ENCODE results near the gene SEZ6L2.
A peak's percentile ranks its signal among the peaks of the same experiment; 100 is the strongest.
"Not testable (repeated sequence)": the region's sequence is repeated elsewhere in the genome, so short reads cannot be mapped to it uniquely, and the experiment has no call there.

The SEZ6L2 gene

GRCh38 chr16:29899516-29900101 is at the start of gene SEZ6L2:
Gene SEZ6L2 (minus strand): TSS chr16:29899550. CDS start chr16:29899019, 531 bp downstream.
- Histone ChIP-seq H3K27me3 (ENCODE audit: control insufficient read depth, insufficient read depth, low read length) (no peaks in the 10 kb centered on the region), H3K4me3 (ENCODE audit: low read depth, low read length) (peak within 1 kb of the TSS; percentile 92), H3K9me3 (ENCODE audit: control insufficient read depth, insufficient read depth, low read length) (no peaks in the 10 kb centered on the region), H3K36me3 (ENCODE audit: control insufficient read depth, insufficient read depth, low read length) (peaks cover 8% of the 10 kb centered on the region), H3K4me1 (ENCODE audit: control insufficient read depth, insufficient read depth, low read length) (no peaks in the 10 kb centered on the region), H3K9ac (ENCODE audit: low read depth, low read length) (peak within 1 kb of the TSS; percentile 77)

DNA sequence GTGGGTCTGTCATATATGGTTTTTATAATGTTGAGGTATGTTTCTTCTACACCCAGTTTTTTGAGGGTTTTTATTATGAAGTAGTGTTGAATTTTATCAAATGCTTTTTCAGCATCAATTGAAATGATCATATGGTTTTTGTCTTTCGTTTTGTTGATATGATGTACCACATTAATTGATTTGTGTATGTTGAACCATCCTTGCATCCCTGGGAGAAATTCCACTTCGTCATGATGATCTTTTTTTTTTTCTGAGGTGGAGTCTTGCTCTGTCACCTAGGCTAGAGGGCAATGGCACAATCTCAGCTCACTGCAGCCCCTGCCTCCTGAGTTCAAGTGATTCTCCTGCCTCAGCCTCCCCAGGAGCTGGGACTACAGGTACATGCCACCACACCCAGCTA is 48.5 kb upstream of the SEZ6L2 start:
- Histone ChIP-seq H3K36me3 (ENCODE audit: control insufficient read depth, insufficient read depth, low read length) (no peaks in the 10 kb centered on the region), H3K9me3 (ENCODE audit: control insufficient read depth, insufficient read depth, low read length) (no peaks in the 10 kb centered on the region), H3K4me1 (ENCODE audit: control insufficient read depth, insufficient read depth, low read length) (peaks cover 7% of the 10 kb centered on the region), H3K9ac (ENCODE audit: low read depth, low read length) (no peak overlapping the region), H3K4me3 (ENCODE audit: low read depth, low read length) (no peak overlapping the region), H3K27me3 (ENCODE audit: control insufficient read depth, insufficient read depth, low read length) (no peaks in the 10 kb centered on the region)

DNA sequence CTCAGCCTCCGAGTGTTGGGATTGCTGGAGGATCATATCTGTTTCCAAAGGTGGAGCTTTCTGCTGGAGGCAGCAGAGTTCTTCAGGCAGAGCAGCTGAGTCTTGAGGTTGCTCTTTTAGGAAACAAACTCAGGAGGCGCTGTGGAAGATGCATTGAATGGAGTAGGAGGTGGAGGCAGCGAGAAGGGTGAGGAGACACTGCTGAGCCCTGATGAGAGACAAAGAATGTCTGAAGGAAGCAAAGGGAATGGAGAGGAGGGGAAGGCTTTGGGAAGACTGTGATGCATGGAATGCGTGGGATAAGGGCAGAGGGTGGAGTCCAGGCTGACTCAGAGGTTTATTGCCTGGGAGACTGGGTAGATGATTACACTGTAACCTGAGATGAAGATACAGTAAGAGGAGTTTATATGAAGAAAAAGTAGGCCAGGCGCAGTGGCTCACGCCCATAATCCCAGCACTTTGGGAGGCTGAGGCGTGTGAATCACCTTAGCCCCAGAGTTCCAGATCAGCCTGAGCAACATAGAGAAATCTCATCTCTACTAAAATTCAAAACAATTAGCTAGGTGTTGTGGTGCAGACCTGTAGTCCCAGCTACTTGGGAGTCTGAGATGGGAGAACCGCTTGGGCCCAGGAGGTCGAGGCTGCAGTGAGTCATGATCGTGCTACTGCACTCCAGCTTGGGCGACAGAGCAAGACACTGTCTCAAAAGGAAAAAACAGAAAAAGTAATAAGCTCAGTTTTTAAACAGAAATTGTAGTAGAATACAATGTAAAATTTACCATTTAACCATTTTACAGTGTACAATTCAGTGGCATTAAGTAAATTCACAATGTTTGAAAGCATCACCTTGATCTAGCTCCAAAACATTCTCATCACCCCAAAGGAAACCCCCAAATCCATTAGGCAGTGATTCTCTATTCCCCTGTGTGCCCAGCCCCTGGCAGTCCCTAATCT is 44.8 kb upstream of the SEZ6L2 start:
- no peak overlapping the region for H3K9ac ChIP-seq (ENCODE audit: low read depth, low read length)
- peaks cover 7% of the 10 kb centered on the region for H3K4me1 ChIP-seq (ENCODE audit: control insufficient read depth, insufficient read depth, low read length)
- no peaks in the 10 kb centered on the region for H3K9me3 ChIP-seq (ENCODE audit: control insufficient read depth, insufficient read depth, low read length)
- no peaks in the 10 kb centered on the region for H3K27me3 ChIP-seq (ENCODE audit: control insufficient read depth, insufficient read depth, low read length)
- no peaks in the 10 kb centered on the region for H3K36me3 ChIP-seq (ENCODE audit: control insufficient read depth, insufficient read depth, low read length)
- no peak overlapping the region for H3K4me3 ChIP-seq (ENCODE audit: low read depth, low read length)

DNA sequence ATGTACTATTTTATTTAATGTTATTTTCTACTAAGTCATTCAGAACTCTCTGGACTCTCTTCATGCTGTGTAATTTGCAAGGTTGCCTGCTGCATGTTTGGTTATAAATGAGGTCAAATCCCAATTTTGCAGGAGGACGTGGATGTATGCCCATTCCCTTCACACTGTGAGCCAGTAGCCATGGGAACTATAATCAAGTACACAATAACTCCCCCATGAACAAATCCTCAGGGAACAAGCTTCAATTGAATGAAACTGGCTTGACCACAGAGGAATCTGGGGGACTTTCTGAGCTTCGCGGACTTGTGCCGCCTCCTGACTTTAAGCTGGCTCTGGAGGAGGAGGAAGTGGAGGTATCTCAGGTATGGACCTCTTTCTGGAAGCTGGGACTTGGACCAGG is 41.3 kb upstream of the SEZ6L2 start:
- Histone ChIP-seq H3K4me3 (ENCODE audit: low read depth, low read length) (no peak overlapping the region), H3K9me3 (ENCODE audit: control insufficient read depth, insufficient read depth, low read length) (no peaks in the 10 kb centered on the region), H3K4me1 (ENCODE audit: control insufficient read depth, insufficient read depth, low read length) (peaks cover 7% of the 10 kb centered on the region), H3K9ac (ENCODE audit: low read depth, low read length) (no peak overlapping the region), H3K36me3 (ENCODE audit: control insufficient read depth, insufficient read depth, low read length) (no peaks in the 10 kb centered on the region), H3K27me3 (ENCODE audit: control insufficient read depth, insufficient read depth, low read length) (no peaks in the 10 kb centered on the region)

- H3K9me3 ChIP-seq (ENCODE audit: control insufficient read depth, insufficient read depth, low read length); H3K9ac ChIP-seq (ENCODE audit: low read depth, low read length); H3K27me3 ChIP-seq (ENCODE audit: control insufficient read depth, insufficient read depth, low read length); H3K4me1 ChIP-seq (ENCODE audit: control insufficient read depth, insufficient read depth, low read length); H3K4me3 ChIP-seq (ENCODE audit: low read depth, low read length); H3K36me3 ChIP-seq (ENCODE audit: control insufficient read depth, insufficient read depth, low read length): not testable (repeated sequence)
These were observed 32.4 kb upstream of the SEZ6L2 start for GRCh38 chr16:29931750-29932149.

GRCh38 chr16:29927070-29927905 is 27.9 kb upstream of the SEZ6L2 start:
- Histone ChIP-seq H3K9ac (ENCODE audit: low read depth, low read length) (no peak overlapping the region), H3K27me3 (ENCODE audit: control insufficient read depth, insufficient read depth, low read length) (no peaks in the 10 kb centered on the region), H3K9me3 (ENCODE audit: control insufficient read depth, insufficient read depth, low read length) (no peaks in the 10 kb centered on the region), H3K36me3 (ENCODE audit: control insufficient read depth, insufficient read depth, low read length) (no peaks in the 10 kb centered on the region), H3K4me3 (ENCODE audit: low read depth, low read length) (peak overlapping the region; percentile 86), H3K4me1 (ENCODE audit: control insufficient read depth, insufficient read depth, low read length) (no peaks in the 10 kb centered on the region)

GRCh38 chr16:29926711-29927052 is 27.3 kb upstream of the SEZ6L2 start:
- H3K4me3 ChIP-seq (ENCODE audit: low read depth, low read length) = peak overlapping the region; percentile 86
- H3K9ac ChIP-seq (ENCODE audit: low read depth, low read length) = peak overlapping the region; percentile 50
- no peaks in the 10 kb centered on the region for H3K36me3 ChIP-seq (ENCODE audit: control insufficient read depth, insufficient read depth, low read length)
- no peaks in the 10 kb centered on the region for H3K27me3 ChIP-seq (ENCODE audit: control insufficient read depth, insufficient read depth, low read length)
- no peaks in the 10 kb centered on the region for H3K4me1 ChIP-seq (ENCODE audit: control insufficient read depth, insufficient read depth, low read length)
- no peaks in the 10 kb centered on the region for H3K9me3 ChIP-seq (ENCODE audit: control insufficient read depth, insufficient read depth, low read length)

GRCh38 chr16:29925781-29926710 is 26.7 kb upstream of the SEZ6L2 start, which contains the start of gene KCTD13:
Gene KCTD13 (minus strand): TSS chr16:29926226. CDS start chr16:29926033, 193 bp downstream.
- H3K9ac ChIP-seq (ENCODE audit: low read depth, low read length) = peak within 1 kb of the TSS; percentile 65
- H3K4me1 ChIP-seq (ENCODE audit: control insufficient read depth, insufficient read depth, low read length) = no peaks in the 10 kb centered on the region
- H3K36me3 ChIP-seq (ENCODE audit: control insufficient read depth, insufficient read depth, low read length) = no peaks in the 10 kb centered on the region
- no peaks in the 10 kb centered on the region for H3K27me3 ChIP-seq (ENCODE audit: control insufficient read depth, insufficient read depth, low read length)
- H3K4me3 ChIP-seq (ENCODE audit: low read depth, low read length) = peak within 1 kb of the TSS; percentile 86
- no peaks in the 10 kb centered on the region for H3K9me3 ChIP-seq (ENCODE audit: control insufficient read depth, insufficient read depth, low read length)

DNA sequence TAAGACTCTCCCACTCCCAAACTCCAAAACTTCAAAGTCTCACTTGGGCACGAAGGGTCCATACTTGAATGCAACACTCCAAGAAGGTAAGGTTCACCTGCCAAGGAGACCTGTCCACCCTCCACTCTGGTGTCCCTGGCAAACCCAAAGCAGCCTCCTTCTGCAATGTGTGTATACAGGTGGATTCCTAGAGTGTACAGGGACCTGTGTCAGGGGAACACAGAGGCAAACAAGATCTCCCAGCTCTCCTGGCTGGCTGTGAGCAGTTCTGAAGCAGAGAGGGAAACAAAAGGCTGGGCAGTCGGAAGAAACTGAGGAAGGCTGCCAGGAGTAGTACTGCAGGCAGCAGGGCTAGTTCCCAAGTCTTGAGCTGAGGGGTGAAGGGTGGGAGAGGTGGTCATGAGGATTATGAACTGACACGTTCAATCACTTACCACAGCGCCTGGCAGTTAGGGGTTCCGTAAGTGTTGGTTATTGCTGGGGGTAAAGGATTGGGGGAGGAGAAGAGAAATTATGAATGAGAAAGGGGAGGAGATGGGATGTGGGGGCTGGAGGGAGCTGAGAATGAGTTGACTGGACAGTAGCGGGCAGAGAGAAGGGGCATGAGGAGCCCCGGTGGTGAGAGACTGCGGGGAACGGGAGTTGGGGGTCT is 25.9 kb upstream of the SEZ6L2 start:
- H3K27me3 ChIP-seq (ENCODE audit: control insufficient read depth, insufficient read depth, low read length) = no peaks in the 10 kb centered on the region
- no peaks in the 10 kb centered on the region for H3K4me1 ChIP-seq (ENCODE audit: control insufficient read depth, insufficient read depth, low read length)
- no peaks in the 10 kb centered on the region for H3K9me3 ChIP-seq (ENCODE audit: control insufficient read depth, insufficient read depth, low read length)
- H3K4me3 ChIP-seq (ENCODE audit: low read depth, low read length) = peak overlapping the region; percentile 86
- no peak overlapping the region for H3K9ac ChIP-seq (ENCODE audit: low read depth, low read length)
- H3K36me3 ChIP-seq (ENCODE audit: control insufficient read depth, insufficient read depth, low read length) = no peaks in the 10 kb centered on the region

DNA sequence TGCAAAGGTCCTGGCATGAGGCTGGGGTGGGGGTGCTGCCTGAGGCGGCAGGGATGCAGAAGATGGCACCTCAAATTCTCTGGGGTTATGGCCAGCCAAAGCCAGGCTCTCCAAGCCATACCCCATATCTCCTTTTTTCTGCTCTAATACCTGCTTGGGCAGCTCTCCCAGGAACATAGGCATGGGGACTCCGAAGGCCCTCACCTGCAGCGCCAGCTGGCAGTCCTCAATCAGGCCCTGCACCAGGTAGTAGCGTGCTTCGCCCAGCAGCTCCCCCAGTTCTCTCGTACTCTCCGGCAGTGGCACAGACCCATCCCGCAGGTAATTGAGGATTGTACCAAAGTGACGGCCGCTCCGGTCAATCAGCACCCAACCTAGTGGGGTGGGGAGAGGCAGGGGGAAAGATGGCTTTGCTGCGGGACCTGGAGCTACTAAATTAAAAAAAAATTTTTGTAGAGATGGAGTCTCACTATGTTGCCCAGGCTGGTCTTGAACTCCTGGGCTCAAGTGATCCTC is 23.7 kb upstream of the SEZ6L2 start:
- no peaks in the 10 kb centered on the region for H3K27me3 ChIP-seq (ENCODE audit: control insufficient read depth, insufficient read depth, low read length)
- H3K9ac ChIP-seq (ENCODE audit: low read depth, low read length) = no peak overlapping the region
- no peak overlapping the region for H3K4me3 ChIP-seq (ENCODE audit: low read depth, low read length)
- H3K36me3 ChIP-seq (ENCODE audit: control insufficient read depth, insufficient read depth, low read length) = peaks cover 3% of the 10 kb centered on the region
- H3K9me3 ChIP-seq (ENCODE audit: control insufficient read depth, insufficient read depth, low read length) = no peaks in the 10 kb centered on the region
- H3K4me1 ChIP-seq (ENCODE audit: control insufficient read depth, insufficient read depth, low read length) = no peaks in the 10 kb centered on the region
